HepG2 (cell line): Measurements from ENCODE around the gene SLC26A2. TPM values are rescaled to one million over a fixed set of nuclear protein-coding genes. Genes with fewer than 3 reads are reported as not detected.

Experiments used
- ARNT ChIP-seq: fragments of 450-650 bp; IDR thresholded peaks from 2 replicates; pipeline ENCODE4 v1.6.1; 2017
- DNMT1 ChIP-seq: sonication (generic); formaldehyde crosslinking; IDR thresholded peaks from 2 replicates; pipeline ENCODE4 v1.5.1; 2020; ENCODE audit warnings: mild to moderate bottlenecking, missing genetic modification reagents
- GTF3A ChIP-seq: sonication (generic); formaldehyde crosslinking; conservative IDR thresholded peaks from 2 replicates; pipeline ENCODE4 v1.4.0; 2020; ENCODE audit warnings: mild to moderate bottlenecking, missing genetic modification reagents
- HNRNPLL ChIP-seq: fragments of 200-400 bp; formaldehyde crosslinking; IDR thresholded peaks from 2 replicates; pipeline ENCODE4 v1.6.1; 2017; ENCODE audit warnings: mild to moderate bottlenecking, low read depth, low read length; ENCODE audit not compliant: poor library complexity, severe bottlenecking
- IRX3 ChIP-seq: sonication (generic); formaldehyde crosslinking; IDR thresholded peaks from 2 replicates; pipeline ENCODE4 v1.8.1; 2023; ENCODE audit warnings: mild to moderate bottlenecking, low read depth, missing genetic modification reagents, borderline replicate concordance
- KAT2B ChIP-seq: fragments of 150-350 bp; IDR thresholded peaks from 2 replicates; pipeline ENCODE4 v1.6.1; 2014; ENCODE audit warnings: low read depth, low read length, borderline replicate concordance
- KMT2A ChIP-seq: sonication (generic); formaldehyde crosslinking; IDR thresholded peaks from 2 replicates; pipeline ENCODE4 v1.4.0; 2020; ENCODE audit warnings: missing genetic modification reagents
- MIXL1 ChIP-seq: IDR thresholded peaks from 2 replicates; pipeline ENCODE4 v1.6.1; 2016
- PAXIP1 ChIP-seq: sonication (generic); formaldehyde crosslinking; conservative IDR thresholded peaks from 2 replicates; pipeline ENCODE4 v1.4.0; 2020; ENCODE audit warnings: mild to moderate bottlenecking, missing genetic modification reagents, moderate library complexity
- RNF2 ChIP-seq: fragments of 450-650 bp; conservative IDR thresholded peaks from 2 replicates; pipeline ENCODE4 v1.6.1; 2016; ENCODE audit warnings: low read depth
- RXRB ChIP-seq: IDR thresholded peaks from 2 replicates; pipeline ENCODE4 v1.6.1; 2016; ENCODE audit warnings: borderline replicate concordance, missing genetic modification reagents, missing compliant biosample characterization
- SCMH1 ChIP-seq: sonication (generic); formaldehyde crosslinking; IDR thresholded peaks from 2 replicates; pipeline ENCODE4 v1.9.0; 2021; ENCODE audit warnings: missing genetic modification reagents, mild to moderate bottlenecking, borderline replicate concordance
- TBL1XR1 ChIP-seq: fragments of 150-350 bp; IDR thresholded peaks from 2 replicates; pipeline ENCODE4 v1.6.1; 2014; ENCODE audit warnings: borderline replicate concordance, low read length; ENCODE audit not compliant: partially characterized antibody
- TFE3 ChIP-seq: IDR thresholded peaks from 2 replicates; pipeline ENCODE4 v1.6.1; 2016
- ZNF138 ChIP-seq: sonication (generic); formaldehyde crosslinking; IDR thresholded peaks from 2 replicates; pipeline ENCODE4 v1.5.0; 2020; ENCODE audit warnings: mild to moderate bottlenecking, low read depth, missing genetic modification reagents
- ZNF564 ChIP-seq: sonication (generic); formaldehyde crosslinking; IDR thresholded peaks from 2 replicates; pipeline ENCODE4 v1.8.1; 2023; ENCODE audit warnings: mild to moderate bottlenecking, missing genetic modification reagents
- ZNF746 ChIP-seq: sonication (generic); formaldehyde crosslinking; IDR thresholded peaks from 2 replicates; pipeline ENCODE4 v1.8.0; 2022; ENCODE audit warnings: mild to moderate bottlenecking, missing genetic modification reagents
- ZNF850 ChIP-seq: sonication (generic); formaldehyde crosslinking; conservative IDR thresholded peaks from 2 replicates; pipeline ENCODE4 v1.9.0; 2021; ENCODE audit warnings: mild to moderate bottlenecking, missing genetic modification reagents
- polyA plus RNA-seq, 8 experiments: library from polyadenylated mRNA; depleted of rRNA in 3 of 8; stranded (reverse) in 7 of 8; unstranded in 1 of 8; fragments of >200 nt; fragmentation: Illumina TruSeq in 4 of 8; extraction: Trizol in 4 of 8; gene quantifications; 2 replicates each; pipeline versions ENCODE4 v1.2.1 to v1.2.3, GENCODE V29; 2011 to 2016; ENCODE audit warnings: low read depth in 4 of 8, missing spikeins in 1 of 8, mixed read lengths in 1 of 8; ENCODE audit not compliant: insufficient read depth in 1 of 8
- total RNA-seq, 5 experiments: library from RNA; depleted of rRNA; stranded (reverse); fragments of >200 nt; fragmentation: Illumina TruSeq; extraction: Trizol; gene quantifications; 2 replicates each; pipeline ENCODE4 v1.2.3, GENCODE V29; 2016; ENCODE audit warnings: low read depth in 1 of 5
- TF ChIP-seq, protein P1 (sequence below), 2 experiments: fragments of 450-650 bp in 1 of 2; sonication (generic) in 1 of 2; formaldehyde crosslinking; IDR thresholded peaks; 2 replicates each; pipeline versions ENCODE4 v1.5.0 to v1.8.0; 2020 to 2022; ENCODE audit warnings: mild to moderate bottlenecking in 1 of 2, missing genetic modification reagents in 1 of 2
- TF ChIP-seq, protein P2 (sequence below): sonication (generic); formaldehyde crosslinking; IDR thresholded peaks from 2 replicates; pipeline ENCODE4 v1.9.0; 2021; ENCODE audit warnings: missing genetic modification reagents, mild to moderate bottlenecking, borderline replicate concordance
- TF ChIP-seq, protein P3 (sequence below): sonication (generic); formaldehyde crosslinking; IDR thresholded peaks from 2 replicates; pipeline ENCODE4 v1.5.0; 2020; ENCODE audit warnings: mild to moderate bottlenecking, missing genetic modification reagents

The SLC26A2 gene
- total and polyA plus RNA-seq, 2 of the 13 experiments (the other 11 are each of a cell fraction or from before 2014, with no cell fraction given), result 2.2 to 7.9 TPM

GRCh38 chr5:150000990-150001659 is 40.6 kb downstream of the SLC26A2 start (continued):
- TF ChIP-seq KMT2A (CRISPR knock-in tag) (no peak), RNF2 (no peak), DNMT1 (CRISPR knock-in tag) (0 out of 2 replicates have a peak, but pooled peaks have one; percentile 57), ZNF564 (no peak), KAT2B (no peak), SCMH1 (CRISPR knock-in tag) (no peak), IRX3 (CRISPR knock-in tag) (no peak), ARNT (no peak), ZNF746 (CRISPR knock-in tag) (no peak), RXRB (CRISPR knock-in tag) (no peak), GTF3A (CRISPR knock-in tag) (no peak), ZNF850 (CRISPR knock-in tag) (no peak), HNRNPLL (peak; percentile 11), MIXL1 (CRISPR knock-in tag) (no peak), TFE3 (CRISPR knock-in tag) (no peak), PAXIP1 (peak; percentile 2; the same call in 1 of the 2 replicates), TBL1XR1 (no peak), ZNF138 (CRISPR knock-in tag) (no peak)
- TF ChIP-seq, protein P1, sequence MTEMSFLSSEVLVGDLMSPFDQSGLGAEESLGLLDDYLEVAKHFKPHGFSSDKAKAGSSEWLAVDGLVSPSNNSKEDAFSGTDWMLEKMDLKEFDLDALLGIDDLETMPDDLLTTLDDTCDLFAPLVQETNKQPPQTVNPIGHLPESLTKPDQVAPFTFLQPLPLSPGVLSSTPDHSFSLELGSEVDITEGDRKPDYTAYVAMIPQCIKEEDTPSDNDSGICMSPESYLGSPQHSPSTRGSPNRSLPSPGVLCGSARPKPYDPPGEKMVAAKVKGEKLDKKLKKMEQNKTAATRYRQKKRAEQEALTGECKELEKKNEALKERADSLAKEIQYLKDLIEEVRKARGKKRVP (CRISPR knock-in tag; IDR thresholded peaks at IDR 0.05), result no peak
- TF ChIP-seq, protein P2, sequence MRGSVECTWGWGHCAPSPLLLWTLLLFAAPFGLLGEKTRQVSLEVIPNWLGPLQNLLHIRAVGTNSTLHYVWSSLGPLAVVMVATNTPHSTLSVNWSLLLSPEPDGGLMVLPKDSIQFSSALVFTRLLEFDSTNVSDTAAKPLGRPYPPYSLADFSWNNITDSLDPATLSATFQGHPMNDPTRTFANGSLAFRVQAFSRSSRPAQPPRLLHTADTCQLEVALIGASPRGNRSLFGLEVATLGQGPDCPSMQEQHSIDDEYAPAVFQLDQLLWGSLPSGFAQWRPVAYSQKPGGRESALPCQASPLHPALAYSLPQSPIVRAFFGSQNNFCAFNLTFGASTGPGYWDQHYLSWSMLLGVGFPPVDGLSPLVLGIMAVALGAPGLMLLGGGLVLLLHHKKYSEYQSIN (CRISPR knock-in tag), result no peak
- TF ChIP-seq, protein P3, sequence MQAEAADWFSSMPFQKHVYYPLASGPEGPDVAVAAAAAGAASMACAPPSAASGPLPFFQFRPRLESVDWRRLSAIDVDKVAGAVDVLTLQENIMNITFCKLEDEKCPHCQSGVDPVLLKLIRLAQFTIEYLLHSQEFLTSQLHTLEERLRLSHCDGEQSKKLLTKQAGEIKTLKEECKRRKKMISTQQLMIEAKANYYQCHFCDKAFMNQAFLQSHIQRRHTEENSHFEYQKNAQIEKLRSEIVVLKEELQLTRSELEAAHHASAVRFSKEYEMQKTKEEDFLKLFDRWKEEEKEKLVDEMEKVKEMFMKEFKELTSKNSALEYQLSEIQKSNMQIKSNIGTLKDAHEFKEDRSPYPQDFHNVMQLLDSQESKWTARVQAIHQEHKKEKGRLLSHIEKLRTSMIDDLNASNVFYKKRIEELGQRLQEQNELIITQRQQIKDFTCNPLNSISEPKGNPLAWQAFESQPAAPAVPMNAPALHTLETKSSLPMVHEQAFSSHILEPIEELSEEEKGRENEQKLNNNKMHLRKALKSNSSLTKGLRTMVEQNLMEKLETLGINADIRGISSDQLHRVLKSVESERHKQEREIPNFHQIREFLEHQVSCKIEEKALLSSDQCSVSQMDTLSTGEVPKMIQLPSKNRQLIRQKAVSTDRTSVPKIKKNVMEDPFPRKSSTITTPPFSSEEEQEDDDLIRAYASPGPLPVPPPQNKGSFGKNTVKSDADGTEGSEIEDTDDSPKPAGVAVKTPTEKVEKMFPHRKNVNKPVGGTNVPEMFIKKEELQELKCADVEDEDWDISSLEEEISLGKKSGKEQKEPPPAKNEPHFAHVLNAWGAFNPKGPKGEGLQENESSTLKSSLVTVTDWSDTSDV (CRISPR knock-in tag), result no peak
